Left forelimb (tissue), 1 donor: ENCODE results near the gene L1TD1.
"Not testable (repeated sequence)": the region's sequence is repeated elsewhere in the genome, so short reads cannot be mapped to it uniquely, and the experiment has no call there.

ENCODE experiments used
- DNase-seq: peaks from one replicate; pipeline ENCODE4 v3.0.0-alpha.2; 2018; ENCODE audit warnings: low spot score

L1TD1 gene

GRCh38 chr1:62237950-62238374 is 43.3 kb downstream of the L1TD1 start:
- no peak for DNase-seq

- DNase-seq = no peak
Measured at GRCh38 chr1:62238507-62238906, 43.9 kb downstream of the L1TD1 start.

GRCh38 chr1:62239652-62240403 is 45.2 kb downstream of the L1TD1 start:
- not testable (repeated sequence) for DNase-seq

- DNase-seq = no peak
Measured at GRCh38 chr1:62240651-62241370, 46.2 kb downstream of the L1TD1 start.

- DNase-seq = no peak
Measured at GRCh38 chr1:62241371-62242131, 46.9 kb downstream of the L1TD1 start.

- not testable (repeated sequence) for DNase-seq
Measured at GRCh38 chr1:62244380-62244779, 49.7 kb downstream of the L1TD1 start.

GRCh38 chr1:62245201-62245600 is 50.6 kb downstream of the L1TD1 start:
- DNase-seq = no peak

- DNase-seq = no peak
Measured at GRCh38 chr1:62247391-62248168, 52.9 kb downstream of the L1TD1 start.

- no peak for DNase-seq
Measured at GRCh38 chr1:62250126-62250726, 55.6 kb downstream of the L1TD1 start.

- DNase-seq = no peak
Measured at GRCh38 chr1:62259551-62259950, 64.9 kb downstream of the L1TD1 start.

GRCh38 chr1:62260688-62261087 is 66.0 kb downstream of the L1TD1 start:
- DNase-seq = no peak
